GM18870 (cell line): ENCODE results near the gene NTF3.

Source experiments
- ATAC-seq: cut with Tn5 transposase; IDR thresholded peaks from one replicate; pipeline ENCODE4 v1.9.1; 2021; ENCODE audit warnings: moderate library complexity; ENCODE audit not compliant: unreplicated experiment

Gene NTF3

DNA sequence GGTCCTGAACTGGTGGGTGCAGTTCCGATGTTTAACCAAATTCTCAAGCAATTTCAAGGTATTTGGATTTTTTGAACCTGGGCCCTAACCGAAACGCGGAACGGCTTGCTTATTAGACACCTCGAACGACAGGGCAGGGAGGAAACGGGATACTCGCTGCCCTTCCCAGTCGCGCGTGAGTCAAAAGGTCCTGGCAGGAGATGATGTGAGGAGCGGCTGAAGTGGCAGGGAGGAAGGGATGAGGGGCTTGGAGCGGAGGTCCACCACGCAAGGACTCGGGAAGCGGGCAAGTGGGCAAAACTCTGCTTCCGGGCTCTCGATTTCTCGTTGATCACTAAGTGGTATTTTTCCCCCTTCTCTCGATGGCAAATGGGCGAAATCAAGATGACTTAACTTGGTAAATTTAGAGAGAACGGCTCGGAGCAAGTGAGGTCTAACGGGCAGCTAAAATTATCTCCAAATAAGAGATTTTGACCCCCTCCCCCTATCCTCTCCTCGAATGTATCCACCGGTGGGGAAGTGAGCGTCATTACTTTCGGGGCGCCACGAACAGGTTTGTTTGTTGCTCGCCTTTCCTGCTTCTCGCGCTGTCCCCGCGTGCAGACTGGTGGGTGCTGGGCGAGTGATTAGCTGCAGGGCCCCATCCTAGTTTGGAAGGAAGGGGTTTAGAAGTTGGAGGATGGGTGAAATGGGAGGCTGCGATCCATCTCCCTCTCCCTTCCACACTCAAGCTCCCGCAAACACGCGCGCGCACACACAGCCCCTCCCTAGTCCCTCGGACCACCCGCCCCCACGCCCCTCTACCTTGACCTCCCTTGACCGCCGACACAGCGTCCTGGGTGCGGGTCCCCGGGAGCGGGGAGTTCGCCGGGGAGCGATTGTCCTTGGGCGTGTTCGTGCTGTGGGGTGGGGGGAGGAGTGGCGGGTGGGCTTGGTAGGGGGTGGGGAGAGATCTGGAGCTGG lies 986 bp upstream of the NTF3 start:
- ATAC-seq = no peak

DNA sequence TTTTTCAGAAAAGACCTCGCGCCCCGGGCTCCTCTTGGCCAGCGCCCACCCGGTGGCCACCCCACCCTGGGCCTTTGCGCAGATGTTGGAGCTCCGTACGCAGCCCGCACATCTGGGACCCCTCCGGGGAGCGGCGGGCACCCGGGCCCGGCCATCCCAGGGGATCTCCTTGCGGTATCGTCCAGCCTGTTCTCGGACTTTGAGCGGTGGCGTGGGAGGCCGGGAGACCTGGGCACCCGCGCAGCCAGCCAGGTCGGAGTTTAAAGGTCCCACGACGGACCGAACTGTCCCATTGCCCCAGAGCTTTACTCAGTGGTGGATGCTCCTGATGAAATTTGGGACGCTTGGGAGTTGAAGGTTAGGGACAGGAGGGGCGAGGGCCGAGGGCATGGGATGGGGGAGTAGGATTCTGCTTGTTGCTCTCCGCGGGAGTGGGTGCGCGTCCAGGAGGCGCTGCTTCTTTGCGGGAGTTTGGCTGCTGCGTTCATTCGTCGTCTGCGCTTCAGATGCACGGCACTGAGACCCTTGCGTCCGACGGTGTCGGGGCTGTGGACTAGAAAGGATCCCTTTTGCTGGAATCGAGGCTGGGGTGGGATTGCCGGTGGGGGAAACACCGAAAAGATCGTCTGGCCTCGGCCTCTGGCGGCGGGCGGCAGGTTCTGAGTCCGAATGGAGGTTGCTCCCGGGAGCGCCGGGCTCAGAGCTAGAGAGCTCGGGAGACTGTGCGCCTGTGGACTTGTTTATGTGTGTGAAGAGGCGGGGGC lies 1.4 kb downstream of the NTF3 start:
- no peak for ATAC-seq

DNA sequence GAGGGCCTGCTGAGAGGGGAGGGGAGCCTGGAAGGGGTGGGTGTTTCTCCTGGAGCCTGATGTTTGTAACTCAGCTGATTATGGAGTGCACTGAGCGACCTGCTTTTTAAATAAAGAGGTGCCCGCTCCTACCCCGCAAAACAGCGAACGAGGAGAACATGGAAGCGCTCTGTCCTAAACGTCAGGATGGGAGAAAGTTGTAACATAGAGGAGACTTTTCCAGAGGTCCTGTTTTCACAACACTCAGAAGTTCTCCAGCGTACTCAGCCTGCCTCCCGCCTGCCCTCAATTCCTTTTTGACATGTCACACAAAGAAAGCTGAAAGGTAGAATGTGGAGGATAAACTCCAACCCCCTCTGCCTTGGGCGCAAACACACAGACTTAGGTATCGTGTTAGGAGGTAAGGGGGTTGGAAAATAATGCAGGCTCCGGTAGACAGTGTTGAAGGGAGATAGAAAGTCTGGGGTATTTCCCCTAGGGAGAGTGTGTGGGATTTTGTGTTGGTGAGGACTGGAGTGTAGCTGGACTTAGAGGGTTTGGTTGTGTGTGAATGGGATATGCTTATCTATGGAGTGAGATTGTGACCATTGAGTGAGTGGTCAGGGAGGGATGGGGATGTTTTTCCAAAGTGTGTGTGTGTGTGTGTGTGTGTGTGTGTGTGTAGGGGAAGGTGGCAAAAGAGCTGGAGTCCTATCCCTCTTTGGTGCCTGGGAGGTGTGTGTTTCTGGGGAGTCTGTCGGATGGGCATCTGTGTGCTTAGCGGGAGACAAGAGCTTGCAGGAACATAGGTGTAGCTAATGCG lies 2.1 kb downstream of the NTF3 start:
- no peak for ATAC-seq

DNA sequence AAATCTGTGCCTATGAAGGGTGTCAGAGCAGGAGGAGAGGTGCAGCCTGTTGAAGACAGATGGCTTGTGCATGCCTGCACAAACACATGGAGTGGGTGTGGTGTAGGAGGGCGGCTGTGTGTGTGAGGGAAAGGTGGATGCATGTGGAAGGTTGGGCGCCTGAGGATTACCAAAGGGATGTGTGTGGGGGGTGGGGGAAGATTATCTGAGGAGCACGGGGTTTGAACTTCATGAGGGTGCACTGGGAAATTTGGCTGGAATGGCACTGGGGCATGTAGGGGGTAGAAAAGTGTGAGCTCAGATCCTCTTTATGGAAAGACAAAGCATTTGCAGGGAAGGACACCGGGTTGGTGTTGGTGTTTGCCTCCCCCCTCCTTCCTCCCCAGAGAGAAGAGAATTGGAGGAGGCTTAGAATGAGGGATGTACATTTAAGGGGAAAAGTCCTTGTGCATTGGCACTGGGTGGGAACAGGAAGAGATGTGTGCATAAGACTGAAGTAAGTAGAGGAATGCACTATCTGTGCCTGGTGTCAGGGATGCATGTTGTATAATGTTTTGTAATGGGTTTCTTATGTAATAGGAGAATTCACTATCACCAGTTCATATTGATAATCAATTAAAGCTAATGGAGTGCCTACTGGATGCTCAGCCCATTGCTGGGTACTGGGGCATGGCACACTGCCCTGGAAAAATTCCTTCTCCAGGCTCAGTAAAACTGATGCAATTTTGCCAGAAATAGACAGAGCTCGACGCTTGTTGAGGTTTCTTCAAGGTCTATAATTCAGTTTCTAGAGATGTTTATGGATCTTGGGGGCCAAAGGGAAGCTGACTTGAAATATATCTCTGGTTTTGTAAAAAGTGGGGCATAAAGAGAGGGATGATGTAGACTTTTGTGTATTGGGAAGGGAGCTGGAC lies 3.0 kb downstream of the NTF3 start:
- no peak for ATAC-seq

DNA sequence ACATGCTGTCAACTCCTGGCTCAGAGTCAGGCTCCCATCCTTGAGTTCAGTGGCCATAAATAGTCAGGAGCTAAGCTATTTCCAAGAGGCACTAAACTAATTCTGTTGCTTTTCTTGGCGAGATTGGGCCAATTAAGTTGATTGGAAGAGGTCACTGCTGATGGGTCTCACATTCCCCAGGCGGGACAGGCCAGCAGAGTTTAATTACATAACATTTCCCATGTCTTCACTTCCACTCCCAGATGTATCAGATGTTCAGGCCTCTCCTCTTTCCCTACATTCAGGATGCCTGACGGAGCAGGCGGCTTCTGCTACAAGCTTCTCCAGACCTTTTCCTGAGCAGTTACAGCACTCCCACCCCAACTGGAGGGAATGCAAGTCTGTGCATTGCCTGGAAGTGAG lies 5.3 kb downstream of the NTF3 start:
- ATAC-seq = no peak

DNA sequence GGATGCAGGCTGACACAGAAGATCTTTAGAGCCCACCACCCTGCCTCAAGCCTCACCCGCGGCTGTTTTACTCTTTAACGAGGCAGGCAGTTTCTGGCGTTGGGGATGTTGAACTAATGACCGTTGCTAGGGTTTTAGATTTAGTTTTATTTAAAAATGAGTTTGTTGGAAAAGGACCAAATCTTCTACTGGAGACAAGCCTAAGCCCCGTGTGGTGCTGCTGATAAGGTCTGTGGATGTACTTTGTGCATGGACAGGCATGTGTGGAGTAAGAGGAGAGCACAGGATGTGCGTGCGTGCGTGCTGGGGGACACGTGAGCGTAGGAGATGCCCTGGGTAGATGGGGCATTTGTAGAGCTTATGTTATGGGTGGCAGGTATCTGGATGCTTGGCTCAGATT lies 5.7 kb downstream of the NTF3 start:
- no peak for ATAC-seq

DNA sequence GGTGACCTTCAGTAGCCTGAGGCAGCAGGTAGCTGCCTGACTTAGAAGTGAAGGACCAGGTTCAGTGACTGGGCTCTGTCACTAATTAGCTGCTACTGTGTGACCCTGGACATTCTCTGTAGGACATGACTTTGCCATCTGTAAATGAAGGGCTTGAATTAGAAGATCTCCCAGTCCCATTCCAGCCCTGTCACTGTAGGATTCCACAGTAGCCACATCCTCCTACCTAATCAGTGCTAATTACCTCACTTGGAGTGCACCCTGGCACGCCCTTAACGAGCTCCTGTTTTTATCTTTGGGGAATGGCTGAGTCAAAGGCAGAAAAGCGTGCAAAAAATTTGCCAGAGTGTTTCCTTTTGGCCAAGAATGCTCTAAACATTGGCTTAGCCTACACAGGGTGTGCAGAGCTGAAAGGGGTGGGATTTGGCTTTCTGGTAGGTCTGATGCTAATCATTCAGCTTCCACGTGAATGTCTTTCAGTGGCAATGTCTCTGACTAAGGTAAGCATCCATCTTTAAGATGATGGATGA lies 6.8 kb downstream of the NTF3 start:
- ATAC-seq = no peak

DNA sequence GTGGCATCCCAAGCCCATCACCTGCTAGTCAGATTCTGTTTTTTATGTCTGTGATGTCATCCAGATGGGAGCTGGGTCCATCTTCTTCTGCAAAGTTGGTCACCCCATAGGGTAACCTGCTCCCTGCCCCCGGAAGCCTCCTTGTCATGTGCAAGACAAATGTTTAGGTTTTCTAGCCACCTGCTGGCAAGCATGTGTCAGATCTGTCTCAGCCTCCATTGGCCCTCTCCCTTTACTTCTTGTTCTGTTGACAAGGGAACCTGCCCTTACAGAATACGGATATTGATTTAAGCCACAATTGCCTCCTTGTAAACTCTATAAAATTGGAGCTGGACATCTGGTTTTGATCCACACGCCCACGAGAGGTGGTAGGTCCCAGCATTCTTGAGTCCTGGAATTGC lies 7.5 kb downstream of the NTF3 start:
- ATAC-seq = no peak

DNA sequence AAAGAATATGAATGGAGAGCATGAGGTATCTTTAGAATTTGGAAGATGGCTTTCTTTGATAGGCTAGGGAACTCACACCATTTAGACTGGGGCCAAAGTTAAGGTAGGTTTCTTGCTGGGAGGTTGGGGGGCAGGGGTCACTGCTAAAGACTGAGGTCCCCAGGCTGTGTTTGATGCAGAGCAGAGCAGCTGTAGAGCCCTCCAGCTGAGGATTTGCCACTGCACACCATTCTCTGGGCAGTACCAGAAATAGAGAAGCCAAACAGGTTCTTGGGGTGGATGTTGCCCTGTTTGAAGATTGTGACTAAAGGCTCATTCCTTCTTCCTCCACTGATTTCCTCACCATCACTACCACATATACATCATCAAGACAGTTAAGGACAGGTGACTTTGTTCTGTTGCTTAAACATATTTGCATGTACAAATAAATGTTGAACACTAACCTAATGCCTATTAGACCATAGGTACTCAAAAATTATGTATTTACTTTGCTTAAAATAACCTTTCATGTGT lies 7.9 kb downstream of the NTF3 start:
- no peak for ATAC-seq

DNA sequence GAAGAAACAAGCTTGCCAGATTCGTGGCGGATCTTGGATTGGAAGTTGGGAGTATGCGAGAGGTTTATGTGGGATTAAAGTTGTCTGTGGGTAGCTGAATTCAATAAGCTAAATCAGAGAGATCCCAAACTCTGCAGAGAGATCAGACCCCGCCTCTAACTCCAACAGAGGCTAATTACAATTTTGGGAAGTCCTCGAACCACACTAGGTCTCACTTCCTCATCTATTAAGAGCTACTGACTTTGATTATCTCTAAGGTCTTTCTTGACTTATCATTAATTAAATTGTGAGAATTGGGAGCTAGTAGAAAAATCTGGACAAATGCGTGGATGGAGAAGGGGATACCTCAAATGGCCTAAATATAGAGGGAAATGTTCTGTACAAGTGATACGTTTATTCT lies 9.1 kb downstream of the NTF3 start:
- ATAC-seq = no peak

DNA sequence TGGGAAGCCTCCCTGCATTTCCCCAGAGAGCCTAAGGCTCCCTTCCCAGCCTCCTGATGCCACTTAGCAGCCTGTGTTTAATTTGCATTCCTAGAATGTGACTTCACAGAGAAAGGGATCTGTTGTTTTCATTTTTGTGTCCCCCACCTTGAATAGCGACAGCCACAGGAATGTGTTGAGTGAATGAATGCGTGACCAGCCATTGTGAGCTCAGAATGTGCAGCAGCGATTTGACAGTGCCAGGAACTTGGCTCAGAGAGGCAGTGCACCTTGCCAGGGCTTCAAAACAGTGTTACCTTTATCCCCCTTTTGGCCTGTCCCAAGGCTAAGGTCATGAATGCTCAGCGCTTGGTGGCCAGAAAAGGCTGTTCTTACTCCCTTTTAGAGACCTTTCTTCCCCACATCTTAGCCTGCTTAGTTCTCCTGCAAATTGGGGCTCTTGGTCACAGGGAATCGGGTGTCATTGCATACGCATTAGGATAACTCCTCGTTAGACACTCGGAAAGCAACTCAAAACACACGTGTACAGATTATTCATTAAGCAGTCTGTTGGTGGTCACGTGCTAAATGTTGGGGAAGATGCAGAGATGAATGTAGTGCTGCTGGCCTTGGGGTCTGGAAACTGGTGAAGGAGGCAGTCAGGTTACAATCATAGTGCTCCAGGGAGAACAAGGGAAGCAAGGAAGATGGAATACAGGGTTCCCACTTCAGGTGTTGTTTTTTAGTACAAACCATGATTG lies 9.8 kb downstream of the NTF3 start:
- no peak for ATAC-seq

DNA sequence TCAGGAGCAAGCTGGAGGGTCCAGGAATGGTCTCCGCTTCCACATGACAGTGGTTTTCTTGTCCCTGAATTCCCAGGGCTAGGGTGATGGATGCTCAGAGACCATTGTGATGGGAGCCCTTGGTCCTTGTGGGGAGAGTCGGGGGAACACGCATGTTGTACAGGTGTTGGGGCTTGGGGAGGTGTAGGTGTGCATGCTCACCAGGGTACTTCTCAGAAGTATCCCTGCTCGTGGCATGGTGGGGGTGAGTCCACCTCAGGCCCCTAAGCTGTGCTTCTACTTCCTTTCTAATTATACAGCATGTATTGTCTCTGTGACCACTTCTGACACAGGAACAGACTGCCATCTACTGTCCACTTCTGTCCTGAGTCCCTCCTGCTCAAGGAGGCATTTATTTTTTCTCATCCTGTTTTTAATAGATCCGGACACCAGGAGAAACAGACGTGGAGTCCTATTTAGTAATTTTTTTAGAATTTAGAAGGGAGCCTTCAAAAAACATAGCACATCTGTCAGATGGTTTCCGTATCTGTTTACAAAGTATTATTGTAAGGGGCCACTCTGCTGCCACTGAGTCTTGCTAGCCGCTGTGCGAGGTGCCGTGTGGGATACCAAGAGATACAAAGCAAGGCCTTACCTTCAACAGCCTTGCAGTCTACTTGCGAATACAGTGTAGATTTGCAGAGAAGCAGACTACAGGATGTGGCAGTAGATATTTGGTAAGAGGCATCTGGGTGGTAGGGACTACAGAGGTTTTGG lies 10.5 kb downstream of the NTF3 start:
- ATAC-seq = no peak

DNA sequence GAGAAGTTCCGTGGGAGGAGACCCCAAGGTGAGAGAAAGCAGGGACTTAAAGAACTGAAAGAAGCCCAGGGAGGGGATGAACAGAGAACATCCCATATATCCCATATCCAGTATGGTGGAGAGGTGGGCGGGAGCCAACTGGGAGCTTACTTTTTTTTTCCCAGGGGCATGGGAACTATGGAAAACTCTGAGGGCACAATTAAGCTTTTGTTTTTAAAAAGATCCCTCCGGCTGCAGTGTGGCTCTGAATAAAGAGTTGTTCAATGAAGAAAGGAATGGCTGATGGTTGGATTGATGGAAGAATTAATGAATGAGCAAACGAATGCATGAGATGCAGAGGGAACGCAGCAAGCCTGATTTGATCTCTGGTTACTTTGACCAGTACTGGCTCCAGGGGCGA lies 12.6 kb downstream of the NTF3 start:
- ATAC-seq = no peak

DNA sequence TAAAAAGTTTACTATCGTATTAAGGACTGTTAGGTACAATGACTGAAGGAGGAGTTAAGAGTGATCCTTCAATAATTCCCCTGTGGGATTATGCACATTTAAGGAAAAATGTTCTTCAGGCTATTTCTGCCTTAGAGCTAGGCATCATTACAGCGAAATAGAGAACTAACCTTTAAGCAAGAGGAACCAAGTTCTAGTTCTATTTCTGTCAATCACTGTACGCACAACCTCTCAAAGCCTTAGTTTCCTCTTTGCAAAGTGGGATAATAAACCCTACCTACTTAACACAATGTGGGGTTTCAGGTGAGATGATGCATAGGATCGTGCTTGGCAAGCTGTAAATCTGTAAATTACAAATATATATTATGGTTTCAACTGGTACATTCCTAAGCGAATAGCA lies 15.4 kb downstream of the NTF3 start:
- ATAC-seq = no peak

DNA sequence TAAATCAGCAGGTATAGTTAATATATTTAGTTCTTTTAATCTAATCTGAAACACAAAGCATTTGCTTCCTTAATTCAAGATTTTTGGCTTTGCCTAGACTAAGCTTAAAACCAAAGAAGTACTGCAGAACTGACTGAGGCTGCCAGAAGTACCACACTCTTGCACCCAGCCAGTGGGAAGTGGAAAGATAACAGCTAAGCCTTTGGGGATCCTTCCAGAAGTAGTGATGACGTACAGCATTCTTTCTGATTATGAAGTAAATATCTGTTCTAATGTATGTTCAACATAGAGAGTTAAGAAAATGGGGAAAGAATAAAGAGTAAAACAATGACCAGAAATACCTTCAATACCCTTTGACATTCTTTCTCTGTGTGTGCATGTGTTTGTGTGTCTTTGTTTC lies 19.3 kb downstream of the NTF3 start:
- ATAC-seq = no peak

DNA sequence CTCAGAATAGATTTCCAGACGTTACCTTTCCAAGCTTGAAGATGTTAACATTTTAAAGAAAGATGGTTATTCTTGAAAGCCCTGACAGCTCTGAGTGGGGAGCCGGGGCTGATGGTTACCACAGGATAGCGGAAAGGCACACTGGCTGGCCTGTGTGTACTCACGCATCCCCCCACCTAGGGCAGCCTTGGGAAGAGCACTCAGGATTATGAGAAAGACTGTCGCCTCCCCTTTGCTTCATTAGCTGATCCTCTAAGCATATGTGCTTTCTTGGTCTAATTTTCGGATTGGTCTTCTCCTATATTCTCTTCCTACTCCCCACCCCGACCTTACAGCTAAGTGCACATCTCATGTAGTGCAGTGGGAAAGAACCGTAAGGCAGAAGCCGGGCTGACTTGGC lies 20.7 kb downstream of the NTF3 start:
- ATAC-seq = no peak

DNA sequence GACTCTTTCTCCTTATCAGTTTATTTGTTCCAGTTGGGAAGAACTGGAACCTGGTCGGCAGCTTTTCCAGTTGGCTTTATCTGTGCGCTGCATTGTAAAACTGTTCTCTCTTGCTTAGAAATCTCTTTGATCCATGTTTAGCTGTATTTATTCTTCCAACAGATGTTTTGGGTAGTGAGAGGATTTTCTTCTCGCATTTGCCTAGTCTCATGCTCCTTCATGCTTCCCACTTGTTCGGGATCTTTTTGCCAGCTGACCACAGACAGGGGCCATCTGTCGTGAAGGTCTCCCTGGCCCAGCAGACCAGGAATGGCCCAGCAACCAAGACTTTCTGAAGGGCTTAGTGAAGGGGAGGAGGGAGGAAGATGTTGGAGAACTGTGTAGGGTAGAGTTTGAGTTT lies 21.6 kb downstream of the NTF3 start:
- ATAC-seq = no peak

DNA sequence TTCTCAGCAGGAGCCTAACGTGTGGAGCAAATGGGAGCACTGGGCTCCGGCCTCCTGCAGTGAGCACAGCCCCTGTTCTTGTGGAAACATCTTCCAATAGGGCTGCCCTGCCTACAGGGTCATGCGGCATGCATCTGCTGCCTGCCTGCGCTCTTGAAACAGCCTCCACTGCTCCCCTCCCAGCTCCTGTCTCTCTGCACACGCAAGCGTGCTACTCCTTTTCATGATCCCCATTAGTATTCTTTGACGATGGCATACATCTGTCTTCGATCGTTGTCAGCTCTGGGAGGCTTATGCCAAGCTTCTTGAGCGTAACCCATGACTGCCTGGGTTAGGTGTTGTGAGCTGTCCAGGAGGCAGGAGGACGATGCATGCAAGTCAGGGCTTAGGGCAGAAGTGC lies 23.1 kb downstream of the NTF3 start:
- no peak for ATAC-seq
